Right renal pelvis (tissue), 4 donors: ENCODE results near the gene TCERG1L. TPM values are rescaled to one million over a fixed set of nuclear protein-coding genes. Genes with fewer than 3 reads are reported as not detected.
"Not testable (repeated sequence)": the region's sequence is repeated elsewhere in the genome, so short reads cannot be mapped to it uniquely, and the experiment has no call there.

Experiments
- DNase-seq, 4 donors: peaks; one replicate each; pipeline ENCODE4 v3.0.0-alpha.2; 2013; ENCODE audit warnings: low read depth in 4 of 4, low spot score in 3 of 4, missing footprints in 1 of 4
- polyA plus RNA-seq, 4 donors: library from polyadenylated mRNA; unstranded; fragments of 120-200 nt; gene quantifications; one replicate each; pipeline ENCODE4 v1.2.1, GENCODE V29; 2013; ENCODE audit not compliant: insufficient read length in 4 of 4

The TCERG1L gene
- polyA plus RNA-seq, 4 donors: 1.4 to 2.1 (median 1.8) TPM

DNA sequence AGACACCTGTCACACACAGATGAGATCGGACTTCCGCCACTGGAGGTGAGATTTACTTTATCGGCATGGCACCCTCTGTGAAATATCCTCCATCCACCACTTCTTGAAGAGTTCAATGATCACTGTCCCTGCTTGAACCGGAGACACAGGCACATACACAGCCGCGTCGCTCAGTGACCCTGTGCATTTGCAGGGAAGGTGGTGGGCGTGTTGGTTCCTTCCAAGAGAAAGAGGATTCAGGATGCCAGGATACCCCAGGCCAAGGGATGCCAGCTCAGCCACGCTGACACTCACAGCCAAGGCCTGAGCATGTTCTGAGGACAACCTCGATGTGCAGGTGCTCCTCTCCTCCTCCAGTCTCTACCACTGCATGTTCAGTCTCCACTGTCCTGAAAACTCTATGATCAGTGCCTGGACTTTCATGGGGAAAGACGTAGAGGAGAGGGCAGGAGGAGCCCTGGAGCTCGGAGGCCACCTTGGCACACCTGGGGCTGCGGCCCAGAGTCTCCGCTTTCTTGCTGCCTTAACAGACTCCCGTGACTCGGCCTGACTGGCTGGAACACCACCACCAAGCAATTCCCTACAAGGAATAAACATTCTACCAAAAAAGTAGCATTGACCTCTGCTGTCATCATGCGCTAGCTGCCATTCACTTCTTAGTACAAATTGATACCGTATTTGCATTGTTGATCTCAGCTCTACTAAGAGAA, 115.2 kb downstream of the TCERG1L start:
- no peak for DNase-seq

DNA sequence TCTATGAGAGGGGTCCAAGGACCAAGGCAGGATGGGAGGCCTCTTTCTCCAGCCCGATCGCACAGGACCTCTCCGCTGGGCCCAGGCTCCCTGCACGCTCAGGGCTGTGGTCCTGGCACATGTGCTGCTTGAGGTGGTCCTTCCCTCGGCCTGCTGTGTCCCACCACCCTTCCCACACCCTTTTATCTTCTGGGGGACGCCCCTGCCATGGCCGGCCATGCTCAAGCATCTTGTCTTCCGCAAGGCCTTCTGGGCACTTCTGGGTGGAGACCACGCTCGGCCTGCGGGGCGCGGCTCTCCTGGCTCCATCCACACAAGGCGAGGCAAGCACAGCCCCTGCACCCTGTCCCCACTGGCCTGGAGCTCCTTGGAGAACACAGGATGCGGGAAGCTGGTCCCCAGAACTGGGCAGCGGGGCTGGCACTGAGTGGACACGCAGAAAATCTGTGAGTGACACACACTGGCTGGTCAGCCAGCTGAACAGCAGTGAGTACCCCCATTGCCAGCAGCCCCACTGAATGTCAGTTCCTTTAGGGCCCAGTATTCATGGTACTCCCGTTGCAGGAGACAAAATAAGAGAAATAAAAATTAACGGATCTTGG, 115.9 kb downstream of the TCERG1L start:
- DNase-seq: no peak

DNA sequence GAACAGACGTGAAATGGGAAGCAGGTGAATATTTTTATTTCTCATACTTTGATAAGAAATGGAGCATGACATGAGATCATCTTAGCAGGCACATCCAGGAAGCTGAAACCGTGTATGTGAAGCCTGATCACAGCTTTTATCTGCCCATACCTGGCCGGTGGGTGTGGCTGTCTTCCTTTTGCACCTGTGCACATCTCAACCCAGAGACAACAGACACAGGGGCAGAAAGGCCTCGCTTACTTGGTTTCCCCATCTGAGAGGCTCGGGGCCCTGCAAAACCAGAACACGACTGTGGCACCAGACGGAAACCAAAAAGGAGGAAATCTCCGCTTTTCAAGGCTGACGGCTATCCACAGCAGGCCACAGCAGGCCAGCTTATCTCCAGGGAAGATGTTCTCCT, 116.4 kb downstream of the TCERG1L start:
- DNase-seq: no peak

DNA sequence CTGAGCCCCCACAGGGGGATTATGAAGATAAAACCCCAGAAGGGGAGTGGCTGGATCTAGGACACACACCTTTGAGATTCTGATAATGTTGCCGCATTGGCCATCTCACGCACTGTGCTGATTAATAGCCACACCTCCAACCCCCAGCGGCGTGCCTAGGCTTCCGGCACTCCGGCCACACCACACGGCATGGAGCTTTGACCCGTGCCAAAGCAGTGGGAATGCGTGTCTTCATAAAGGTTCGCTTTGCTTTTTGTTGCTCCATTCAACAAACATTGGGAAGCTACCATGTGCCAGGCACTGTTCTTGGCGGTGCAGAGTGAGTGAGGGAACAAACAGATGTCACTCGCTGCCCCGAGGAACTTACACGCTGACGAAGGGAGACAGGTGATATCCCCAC, 117.6 kb downstream of the TCERG1L start:
- no peak for DNase-seq

DNA sequence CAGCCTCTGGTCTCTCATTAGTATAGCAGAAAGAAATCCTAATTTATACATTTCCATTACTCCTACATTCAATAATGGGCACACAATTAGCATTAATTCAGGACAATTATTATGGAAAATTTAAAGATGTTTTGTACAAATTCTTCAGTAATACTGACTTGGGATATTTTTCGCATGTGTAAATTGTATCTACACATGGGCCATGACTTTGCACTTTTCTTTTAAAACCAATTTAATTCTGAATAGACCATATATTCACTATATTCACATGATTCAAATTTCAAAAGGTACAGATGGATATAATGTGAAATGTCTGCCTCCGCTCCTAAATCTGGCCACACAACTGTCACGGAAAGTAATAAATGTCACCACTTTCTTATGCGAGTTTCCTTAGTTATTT, 123.0 kb downstream of the TCERG1L start:
- DNase-seq: no peak

DNA sequence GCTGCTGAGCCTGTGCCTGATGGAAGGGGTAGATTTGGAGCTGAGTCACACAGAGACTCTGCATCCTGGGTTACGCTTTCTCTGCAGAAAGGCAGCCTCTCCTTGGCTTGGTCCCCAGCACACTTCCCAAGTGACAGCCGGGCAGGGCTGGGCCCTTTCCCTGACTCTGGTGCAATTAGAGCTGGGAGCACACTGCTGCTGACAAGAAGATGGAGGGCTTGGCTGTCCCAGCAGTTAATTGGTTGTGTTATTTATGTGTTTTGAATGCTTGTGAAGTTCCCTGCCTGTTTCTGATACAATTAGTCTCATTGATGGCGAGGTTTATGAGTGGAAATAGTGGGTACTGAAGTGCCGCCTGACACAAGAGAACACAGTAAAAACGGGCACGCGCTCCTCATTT, 123.6 kb downstream of the TCERG1L start:
- DNase-seq: no peak

DNA sequence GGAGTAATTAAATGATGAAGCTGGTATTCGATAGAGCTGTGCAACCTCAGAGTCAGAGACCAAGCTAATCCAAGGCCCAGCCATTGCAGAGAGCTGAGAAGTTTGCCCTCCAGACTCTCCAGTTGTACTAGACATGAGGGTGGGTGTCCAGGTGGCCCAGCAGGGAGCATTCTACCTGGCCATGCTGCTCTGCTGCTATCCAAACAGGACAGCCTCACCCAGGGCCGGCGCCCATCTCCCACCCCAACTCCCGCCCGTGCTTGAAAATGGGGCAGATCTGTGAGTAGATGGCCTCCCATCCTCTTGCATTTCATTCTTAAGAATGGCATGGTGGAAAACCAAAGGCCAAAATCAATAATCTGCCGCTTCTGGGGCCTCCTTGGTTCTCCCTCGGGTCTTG, 124.2 kb downstream of the TCERG1L start:
- DNase-seq: no peak

DNA sequence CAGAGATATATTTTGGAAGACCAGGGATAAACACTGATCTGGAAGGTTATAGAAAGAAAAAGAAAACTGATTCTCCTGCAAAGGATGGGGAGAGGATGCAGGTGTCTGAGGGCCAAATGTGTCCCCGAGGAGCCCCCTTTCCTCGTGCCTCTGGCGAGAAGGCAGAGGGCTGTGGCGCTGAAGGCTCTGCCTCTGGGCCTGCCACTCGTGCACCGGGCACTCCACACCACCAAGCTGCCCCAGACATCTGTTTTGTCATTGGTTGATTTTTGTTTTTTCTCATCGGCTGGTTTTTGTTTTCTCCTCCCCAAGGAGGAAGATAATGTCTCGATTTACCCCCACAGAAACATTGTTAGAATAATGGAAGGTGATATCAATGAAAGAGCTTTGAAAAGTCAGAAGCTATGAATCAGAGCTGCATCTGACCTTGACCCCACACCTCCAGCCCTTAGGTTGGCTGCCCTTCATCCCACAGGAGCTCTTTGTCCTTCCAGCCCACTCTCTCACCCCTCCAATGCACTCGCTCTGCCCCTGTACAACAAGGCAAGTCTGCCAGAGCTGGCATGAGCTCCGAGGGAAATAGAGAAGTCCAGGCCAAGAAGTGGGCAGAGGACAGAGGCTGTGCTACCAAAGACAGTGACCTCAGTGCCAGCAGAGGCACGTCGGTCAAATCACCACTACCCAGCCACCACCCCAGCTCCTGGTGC, 124.8 kb downstream of the TCERG1L start:
- no peak for DNase-seq

DNA sequence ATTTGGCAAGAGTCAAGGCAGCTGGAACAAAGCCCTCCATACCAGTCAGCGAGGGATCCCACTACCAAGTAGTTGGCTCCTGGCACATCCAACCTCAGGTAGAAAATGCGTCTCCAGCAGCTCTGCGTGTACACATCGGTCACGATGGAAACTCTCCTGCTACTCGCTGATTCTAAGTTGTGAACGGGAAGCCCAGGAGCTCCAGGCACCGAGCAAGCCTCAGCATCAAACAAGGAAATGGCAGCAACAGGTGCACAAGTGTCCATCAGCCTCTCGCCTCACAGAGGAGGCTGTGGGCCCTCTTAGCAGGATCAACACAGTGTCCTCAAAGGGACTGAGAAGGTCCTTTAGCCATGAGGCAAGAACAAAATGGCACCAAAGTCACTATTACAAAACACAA, 127.0 kb downstream of the TCERG1L start:
- no peak for DNase-seq

DNA sequence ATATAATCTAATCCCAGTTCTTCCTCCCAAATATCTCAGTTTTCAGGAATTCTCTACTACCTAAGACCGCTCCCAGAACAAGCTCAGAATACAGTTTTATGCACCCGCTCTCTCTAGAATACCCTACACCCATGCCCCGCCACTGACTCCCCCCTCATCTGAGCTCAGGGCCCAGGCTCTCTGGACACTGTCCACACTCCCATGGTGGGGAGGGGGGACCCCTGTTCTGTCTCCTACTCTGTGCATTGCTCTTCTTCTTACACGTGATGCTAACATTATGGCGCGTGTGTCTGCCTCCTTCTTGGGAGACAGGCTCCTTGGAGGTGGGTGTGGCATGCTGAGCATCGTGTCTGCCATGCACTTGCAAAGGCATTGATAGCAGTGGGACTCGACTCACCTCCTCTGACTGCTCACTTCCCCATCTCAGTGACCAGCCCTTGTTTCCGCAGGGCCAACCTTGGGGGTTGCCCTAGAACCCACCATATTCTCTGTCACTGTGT, 127.9 kb downstream of the TCERG1L start:
- DNase-seq: no peak

DNA sequence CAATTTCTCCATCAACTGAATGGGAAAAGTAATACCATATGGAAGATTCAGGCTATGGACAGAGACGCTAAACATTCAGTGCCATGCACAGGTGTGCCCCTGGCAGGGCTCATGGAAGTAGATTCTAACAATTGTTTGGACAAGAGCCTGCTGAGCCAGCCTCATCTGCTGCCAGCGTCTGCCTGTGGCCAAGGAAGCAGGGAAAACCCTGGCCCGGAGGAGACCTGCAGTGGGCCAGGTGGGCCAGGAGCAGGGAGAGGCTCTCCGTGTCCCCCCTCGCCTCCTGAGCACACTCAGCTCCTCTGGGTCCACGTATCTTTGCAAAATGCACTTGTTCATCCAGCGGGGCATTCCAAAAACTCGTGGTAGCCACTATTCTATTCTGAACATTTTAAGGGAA, 130.1 kb downstream of the TCERG1L start:
- DNase-seq: no peak

DNA sequence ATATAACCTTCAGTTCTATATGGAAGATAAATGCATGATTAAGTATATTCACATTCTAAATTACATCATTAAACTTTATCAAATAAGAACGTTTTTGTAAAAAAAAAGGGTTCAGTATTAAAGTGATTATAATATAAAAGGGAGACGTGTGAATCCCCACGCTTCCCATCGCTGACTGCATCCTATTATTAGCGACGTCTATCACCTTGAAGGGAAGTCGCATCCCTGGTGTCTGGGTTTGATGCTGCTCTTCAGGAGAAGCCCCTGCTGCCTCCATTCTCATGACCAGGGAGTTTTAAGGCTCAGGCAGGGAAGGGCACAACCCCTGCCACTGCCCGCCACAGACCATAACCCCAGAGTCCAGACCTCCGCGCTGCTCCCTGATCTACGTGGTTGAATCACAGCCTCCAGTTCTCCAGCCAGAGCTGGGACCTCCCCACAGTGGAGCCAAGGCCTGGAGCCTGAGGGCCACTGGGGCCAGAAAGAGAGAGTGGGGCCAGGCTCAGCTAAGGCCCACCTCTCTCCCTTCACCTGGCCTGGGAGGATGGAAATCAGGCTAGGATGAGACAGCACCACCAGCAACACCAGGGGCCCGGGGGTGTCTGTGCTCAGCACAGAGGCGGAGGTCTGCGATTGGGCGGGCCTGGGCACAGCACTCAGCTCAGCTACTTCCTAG, 130.6 kb downstream of the TCERG1L start:
- DNase-seq: no peak

DNA sequence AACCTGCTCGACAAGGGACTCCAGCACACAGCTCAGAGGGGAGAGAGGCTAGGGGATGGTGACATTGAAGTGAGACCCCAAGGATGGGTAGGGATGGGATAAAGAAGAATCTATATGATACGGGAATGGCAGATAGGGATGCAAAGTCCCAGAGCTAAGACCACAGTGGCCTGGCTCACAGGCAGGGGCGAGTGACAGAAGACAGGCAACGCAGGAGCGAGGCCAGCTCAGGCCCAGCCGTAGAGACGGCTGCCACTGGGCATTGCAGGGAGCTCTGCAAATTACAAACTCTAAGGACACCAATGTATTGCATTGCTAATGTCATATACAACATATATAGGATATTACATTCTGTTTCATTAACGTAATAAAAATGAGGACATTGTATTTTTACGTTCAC, 131.4 kb downstream of the TCERG1L start:
- DNase-seq: no peak

DNA sequence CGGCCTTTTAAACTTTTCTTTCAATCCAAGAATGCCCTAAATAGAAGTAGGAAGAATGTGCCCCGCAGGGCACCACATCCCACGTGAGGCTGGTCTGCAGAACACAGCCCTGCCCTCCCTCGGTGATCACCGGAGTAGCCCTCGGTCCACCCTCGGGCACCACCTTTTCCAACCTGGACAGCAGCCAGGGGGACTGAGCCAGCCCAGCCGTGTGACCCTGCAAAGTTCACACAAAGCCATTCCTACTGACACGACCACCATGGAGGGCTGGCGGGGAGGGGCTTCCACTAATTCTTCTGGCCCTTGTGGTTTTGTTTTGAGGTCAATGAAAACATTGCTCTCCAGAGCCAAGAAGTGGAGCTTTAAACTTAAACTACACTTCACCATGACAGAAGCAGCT, 132.2 kb downstream of the TCERG1L start:
- DNase-seq: no peak

DNA sequence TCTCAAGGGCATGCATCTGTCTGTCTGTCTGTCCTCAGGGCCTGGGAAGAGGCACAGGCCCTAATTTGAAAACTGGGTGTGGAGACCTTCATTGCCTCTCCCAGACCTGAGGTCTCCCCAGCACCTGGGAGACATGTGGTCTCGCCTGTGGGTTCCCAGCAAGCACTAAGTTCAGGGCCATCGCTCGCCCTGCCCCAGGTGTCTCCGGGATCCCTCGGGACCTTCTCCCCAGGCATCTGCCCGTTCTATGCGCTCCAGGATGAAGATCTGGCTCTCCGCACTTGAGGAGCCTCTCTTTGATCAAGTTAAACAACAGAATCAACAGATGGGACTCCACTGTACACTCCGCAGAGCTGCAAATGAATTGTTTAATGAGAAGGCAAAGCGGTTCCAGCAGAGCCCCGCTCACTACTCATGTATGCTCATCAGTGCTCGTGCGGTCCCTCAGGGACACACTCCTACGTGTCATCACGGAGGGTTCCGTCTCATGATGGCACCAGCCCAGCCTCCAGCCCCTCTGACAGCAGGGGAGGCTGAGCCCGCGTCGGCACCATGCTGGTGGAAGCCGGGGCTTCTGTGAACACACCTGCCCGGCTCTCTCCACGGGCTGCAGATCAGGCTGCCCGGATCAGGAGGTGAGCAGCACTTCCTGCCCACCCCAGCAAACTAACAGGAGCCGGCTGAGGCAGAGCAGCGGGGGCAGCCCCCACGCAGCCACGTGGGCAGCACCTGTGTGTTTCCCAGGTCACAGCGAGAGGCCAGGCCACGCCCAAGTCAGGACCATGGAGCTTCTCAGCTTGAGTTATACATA, 132.8 kb downstream of the TCERG1L start:
- no peak for DNase-seq

DNA sequence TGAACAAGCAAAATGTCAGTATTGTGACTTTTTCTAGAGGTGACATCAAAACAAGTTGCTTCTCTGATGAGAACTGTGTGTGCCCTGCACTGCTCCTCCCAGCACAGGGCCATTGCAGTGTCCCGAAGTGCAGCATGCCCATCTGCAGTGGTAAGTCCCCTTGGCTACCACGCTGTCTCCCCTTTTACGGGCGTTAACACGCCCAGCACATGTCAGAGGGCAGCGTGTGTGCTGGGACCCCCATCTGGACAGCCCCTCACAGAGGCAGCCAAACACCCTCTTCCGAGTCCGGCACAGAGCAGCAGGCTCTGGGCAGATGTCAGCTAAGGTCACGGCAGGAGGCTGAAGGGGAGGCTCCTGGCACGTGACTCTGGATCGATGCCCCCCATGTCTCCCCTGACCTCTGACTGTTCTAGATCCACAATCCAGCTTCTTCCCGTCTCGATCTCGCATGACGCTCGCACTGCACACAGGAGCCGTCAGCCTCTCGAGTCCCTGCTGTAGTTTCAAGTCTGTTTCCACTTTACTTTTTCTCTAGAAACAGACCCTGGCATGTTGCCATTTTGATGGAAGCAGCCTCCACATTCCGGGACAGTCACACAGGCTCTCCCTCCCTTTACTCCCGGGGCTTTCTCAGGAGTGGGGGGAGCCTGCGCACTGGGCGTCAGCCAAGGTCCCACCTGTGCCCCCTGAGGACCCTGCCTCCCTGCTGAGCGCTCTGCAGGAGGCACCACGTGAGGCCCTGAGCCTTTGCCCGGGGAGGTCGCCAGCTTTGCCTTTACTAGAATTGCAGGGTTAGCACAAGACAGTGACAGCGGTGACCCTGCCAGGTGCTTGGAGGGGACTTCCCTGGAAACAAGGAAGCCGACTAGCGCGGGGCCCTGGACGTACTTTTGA, 133.8 kb downstream of the TCERG1L start:
- DNase-seq: no peak

DNA sequence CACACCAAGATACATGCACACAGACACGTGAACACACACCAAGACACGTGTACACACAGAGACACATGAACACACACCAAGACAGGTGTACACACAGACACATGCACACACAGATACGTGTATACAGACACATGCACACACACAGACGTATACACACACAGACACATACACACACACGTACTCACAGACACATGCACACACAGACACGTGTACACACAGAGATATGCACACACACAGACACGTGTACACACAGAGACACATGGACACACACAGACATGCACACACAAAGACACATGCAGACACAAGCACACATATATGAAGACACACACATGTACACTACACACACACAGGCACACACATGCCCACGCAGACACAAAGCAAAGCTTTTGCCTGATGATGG, 134.6 kb downstream of the TCERG1L start:
- no peak for DNase-seq

DNA sequence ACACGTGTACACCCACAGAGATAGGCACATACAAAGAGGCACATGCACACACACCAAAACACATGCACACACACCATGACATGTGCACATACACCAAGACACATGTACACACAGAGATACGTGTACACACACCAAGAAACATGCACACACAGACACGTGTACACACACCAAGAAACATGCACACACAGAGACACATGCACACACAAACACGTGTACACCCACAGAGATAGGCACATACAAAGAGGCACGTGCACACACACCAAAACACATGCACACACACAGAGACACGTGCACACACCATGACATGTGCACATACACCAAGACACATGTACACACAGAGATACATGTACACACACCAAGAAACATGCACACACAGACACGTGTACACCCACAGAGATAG, 135.2 kb downstream of the TCERG1L start:
- not testable (repeated sequence) for DNase-seq

DNA sequence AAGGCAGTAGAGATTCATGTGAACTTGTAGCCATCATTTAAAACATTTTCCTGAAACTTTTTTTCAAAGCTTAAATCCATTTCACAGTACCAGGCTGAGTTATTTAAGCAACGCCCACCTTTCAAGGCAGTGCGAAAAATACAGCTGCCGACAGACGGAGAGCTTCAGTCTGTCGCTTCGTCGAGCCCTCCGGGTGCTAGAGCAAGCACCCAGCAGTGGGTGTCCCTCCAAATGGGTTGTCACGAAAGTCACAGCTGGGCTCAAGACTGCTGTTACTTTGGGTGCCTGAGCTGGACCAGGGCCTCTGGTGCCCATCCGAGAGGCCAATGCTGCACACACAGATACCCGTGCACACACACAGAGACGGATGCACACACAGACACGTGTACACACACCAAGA, 135.6 kb downstream of the TCERG1L start:
- DNase-seq: no peak
